ENCODE measurements around the gene DNASE1L2. TPM values are rescaled to one million over a fixed set of nuclear protein-coding genes. Genes with fewer than 3 reads are reported as not detected.

The DNASE1L2 gene
- total and polyA plus RNA-seq, 10 of the 15 experiments (the other 5 are each of a cell fraction or from before 2014, with no cell fraction given) = 0.06 to 1.5 (median 0.29) TPM

- Histone ChIP-seq H3K36me3 (ENCODE audit: control insufficient read depth in 2 of 2, insufficient read depth in 2 of 2, low read length in 1 of 2) (peaks cover 0 to 22% of the 10 kb centered on the region in 2 experiments; a peak in 2 of 4 replicates), H3K9ac (ENCODE audit: control insufficient read depth, insufficient read depth, low read length) (no peak overlapping the region), H3K4me1 (ENCODE audit: control insufficient read depth, insufficient read depth, low read length) (peaks cover 6% of the 10 kb centered on the region; the same call in 1 of the 2 replicates), H3K9me3 (replicated peaks; ENCODE audit: control insufficient read depth, insufficient read depth, low read length) (no peaks in the 10 kb centered on the region), H2AFZ (ENCODE audit: control insufficient read depth, low read depth, low read length) (no peak overlapping the region), H3K79me2 (ENCODE audit: control insufficient read depth, insufficient read depth, low read length) (peaks cover 13% of the 10 kb centered on the region), H3K4me2 (ENCODE audit: control insufficient read depth, insufficient read depth) (no peak overlapping the region), H4K20me1 (ENCODE audit: control insufficient read depth, insufficient read depth) (no peaks in the 10 kb centered on the region), H3K4me3 (no peak overlapping the region), H3K27ac (ENCODE audit: control insufficient read depth, insufficient read depth) (no peak overlapping the region), H3K27me3 (replicated peaks in 1 of 2; ENCODE audit: control insufficient read depth in 2 of 2, insufficient read depth in 2 of 2, low read length in 1 of 2) (no peaks in the 10 kb centered on the region)
- ChIA-PET RAD21 (ENCODE audit: unreplicated experiment) (no interaction called here), SMC1A (ENCODE audit: uncharacterized antibody, unreplicated experiment) (no interaction called here), CTCF (no interaction called here), POLR2A (interaction anchor here (1.2 kb wide), 1 partner anchor 16 kb away, joined by 3 read pairs; no protein-coding TSS in a partner anchor)
- DNase-seq (ENCODE audit: low read depth, low spot score) (no peak), ATAC-seq (no peak), FAIRE-seq (no peak)
- BruUV-seq (replicated peaks) = no TSS peak
- intact Hi-C loops (cut with micrococcal nuclease; ENCODE audit: unreplicated experiment) = no loop called here
- TF ChIP-seq CHD1 (IDR thresholded peaks at IDR 0.05; ENCODE audit: low read depth, low read length) = no peak
- TF ChIP-seq DPF2 (IDR thresholded peaks at IDR 0.05) = no peak
- TF ChIP-seq LARP7 (IDR thresholded peaks at IDR 0.05) = no peak
- TF ChIP-seq, protein P1, sequence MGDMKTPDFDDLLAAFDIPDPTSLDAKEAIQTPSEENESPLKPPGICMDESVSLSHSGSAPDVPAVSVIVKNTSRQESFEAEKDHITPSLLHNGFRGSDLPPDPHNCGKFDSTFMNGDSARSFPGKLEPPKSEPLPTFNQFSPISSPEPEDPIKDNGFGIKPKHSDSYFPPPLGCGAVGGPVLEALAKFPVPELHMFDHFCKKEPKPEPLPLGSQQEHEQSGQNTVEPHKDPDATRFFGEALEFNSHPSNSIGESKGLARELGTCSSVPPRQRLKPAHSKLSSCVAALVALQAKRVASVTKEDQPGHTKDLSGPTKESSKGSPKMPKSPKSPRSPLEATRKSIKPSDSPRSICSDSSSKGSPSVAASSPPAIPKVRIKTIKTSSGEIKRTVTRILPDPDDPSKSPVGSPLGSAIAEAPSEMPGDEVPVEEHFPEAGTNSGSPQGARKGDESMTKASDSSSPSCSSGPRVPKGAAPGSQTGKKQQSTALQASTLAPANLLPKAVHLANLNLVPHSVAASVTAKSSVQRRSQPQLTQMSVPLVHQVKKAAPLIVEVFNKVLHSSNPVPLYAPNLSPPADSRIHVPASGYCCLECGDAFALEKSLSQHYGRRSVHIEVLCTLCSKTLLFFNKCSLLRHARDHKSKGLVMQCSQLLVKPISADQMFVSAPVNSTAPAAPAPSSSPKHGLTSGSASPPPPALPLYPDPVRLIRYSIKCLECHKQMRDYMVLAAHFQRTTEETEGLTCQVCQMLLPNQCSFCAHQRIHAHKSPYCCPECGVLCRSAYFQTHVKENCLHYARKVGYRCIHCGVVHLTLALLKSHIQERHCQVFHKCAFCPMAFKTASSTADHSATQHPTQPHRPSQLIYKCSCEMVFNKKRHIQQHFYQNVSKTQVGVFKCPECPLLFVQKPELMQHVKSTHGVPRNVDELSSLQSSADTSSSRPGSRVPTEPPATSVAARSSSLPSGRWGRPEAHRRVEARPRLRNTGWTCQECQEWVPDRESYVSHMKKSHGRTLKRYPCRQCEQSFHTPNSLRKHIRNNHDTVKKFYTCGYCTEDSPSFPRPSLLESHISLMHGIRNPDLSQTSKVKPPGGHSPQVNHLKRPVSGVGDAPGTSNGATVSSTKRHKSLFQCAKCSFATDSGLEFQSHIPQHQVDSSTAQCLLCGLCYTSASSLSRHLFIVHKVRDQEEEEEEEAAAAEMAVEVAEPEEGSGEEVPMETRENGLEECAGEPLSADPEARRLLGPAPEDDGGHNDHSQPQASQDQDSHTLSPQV (IDR thresholded peaks at IDR 0.05) = no peak
- no peak for TF ChIP-seq TCF7 (IDR thresholded peaks at IDR 0.05; ENCODE audit: borderline replicate concordance)
- TF ChIP-seq IRF4 (IDR thresholded peaks at IDR 0.05; ENCODE audit: low read depth, low read length) = no peak
- no peak for TF ChIP-seq SMAD5 (IDR thresholded peaks at IDR 0.05; ENCODE audit: low read depth)
- no peak for TF ChIP-seq RAD21 (IDR thresholded peaks at IDR 0.05; ENCODE audit: insufficient read depth, low read depth, low read length)
- TF ChIP-seq, protein P2, sequence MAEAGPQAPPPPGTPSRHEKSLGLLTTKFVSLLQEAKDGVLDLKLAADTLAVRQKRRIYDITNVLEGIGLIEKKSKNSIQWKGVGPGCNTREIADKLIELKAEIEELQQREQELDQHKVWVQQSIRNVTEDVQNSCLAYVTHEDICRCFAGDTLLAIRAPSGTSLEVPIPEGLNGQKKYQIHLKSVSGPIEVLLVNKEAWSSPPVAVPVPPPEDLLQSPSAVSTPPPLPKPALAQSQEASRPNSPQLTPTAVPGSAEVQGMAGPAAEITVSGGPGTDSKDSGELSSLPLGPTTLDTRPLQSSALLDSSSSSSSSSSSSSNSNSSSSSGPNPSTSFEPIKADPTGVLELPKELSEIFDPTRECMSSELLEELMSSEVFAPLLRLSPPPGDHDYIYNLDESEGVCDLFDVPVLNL (IDR thresholded peaks at IDR 0.05; ENCODE audit: low read depth, low read length) = no peak
- TF ChIP-seq TARDBP (IDR thresholded peaks at IDR 0.05; ENCODE audit: borderline replicate concordance) = no peak
- 91% methylated on average over 18 of the region's 18 CpGs for WGBS (ENCODE audit: insufficient coverage, insufficient replicate concordance, low lambda C conversion rate, missing lambda C conversion rate)
- in situ Hi-C loops (cut with MboI) = no loop called here
These were observed 10.1 kb downstream of the DNASE1L2 start for GRCh38 chr16:2246301-2246885.

Data from GM12878 (cell line).